HepG2 (cell line): Measurements from ENCODE around the gene FAM89B. TPM values are rescaled to one million over a fixed set of nuclear protein-coding genes. Genes with fewer than 3 reads are reported as not detected.

Experiments used
- CCAR2 ChIP-seq: fragments of 200-400 bp; formaldehyde crosslinking; optimal IDR thresholded peaks from 2 replicates; pipeline ENCODE3; 2018; ENCODE audit warnings: low read depth, mild to moderate bottlenecking, low read length, moderate library complexity
- CHD4 ChIP-seq: fragments of 200-600 bp; sonication (generic); IDR thresholded peaks from 2 replicates; pipeline ENCODE4 v1.7.0; 2017; ENCODE audit warnings: mild to moderate bottlenecking, low read length, borderline replicate concordance
- GATAD2A ChIP-seq: IDR thresholded peaks from 2 replicates; pipeline ENCODE4 v1.6.1; 2016
- GFI1 ChIP-seq: sonication (generic); formaldehyde crosslinking; IDR thresholded peaks from 2 replicates; pipeline ENCODE4 v1.5.0; 2020; ENCODE audit warnings: missing genetic modification reagents, mild to moderate bottlenecking, borderline replicate concordance
- HMG20B ChIP-seq: conservative IDR thresholded peaks from 2 replicates; pipeline ENCODE4 v1.6.1; 2016; ENCODE audit warnings: missing genetic modification reagents, missing compliant biosample characterization
- IKZF5 ChIP-seq: IDR thresholded peaks from 2 replicates; pipeline ENCODE4 v1.6.1; 2018; ENCODE audit warnings: missing genetic modification reagents, mild to moderate bottlenecking, missing compliant biosample characterization
- IRF9 ChIP-seq: sonication (generic); formaldehyde crosslinking; IDR thresholded peaks from 2 replicates; pipeline ENCODE4 v1.8.0; 2022; ENCODE audit warnings: missing genetic modification reagents, mild to moderate bottlenecking, borderline replicate concordance
- KDM3A ChIP-seq: IDR thresholded peaks from 2 replicates; pipeline ENCODE4 v1.6.1; 2018; ENCODE audit warnings: low read depth, missing compliant biosample characterization
- MAX ChIP-seq: IDR thresholded peaks from 2 replicates; pipeline ENCODE4 v1.6.1; 2012; ENCODE audit warnings: inconsistent platforms
- MEIS2 ChIP-seq: sonication (generic); formaldehyde crosslinking; IDR thresholded peaks from 2 replicates; pipeline ENCODE4 v1.9.0; 2021; ENCODE audit warnings: mild to moderate bottlenecking, missing genetic modification reagents
- MYC ChIP-seq: sonication (generic); formaldehyde crosslinking; IDR thresholded peaks from 2 replicates; pipeline ENCODE4 v1.9.0; 2021; ENCODE audit warnings: missing genetic modification reagents, borderline replicate concordance
- NCOR1 ChIP-seq: fragments of 200-600 bp; sonication (generic); IDR thresholded peaks from 2 replicates; pipeline ENCODE4 v1.7.0; 2017; ENCODE audit warnings: antibody characterized with exemption, low read length, borderline replicate concordance
- NR2F2 ChIP-seq: IDR thresholded peaks from 2 replicates; pipeline ENCODE4 v1.6.1; 2012; ENCODE audit warnings: low read depth, inconsistent platforms, borderline replicate concordance
- SRSF9 ChIP-seq: fragments of 200-400 bp; formaldehyde crosslinking; IDR thresholded peaks from 2 replicates; pipeline ENCODE4 v1.6.1; 2018; ENCODE audit warnings: borderline replicate concordance, mild to moderate bottlenecking, low read depth, low read length; ENCODE audit not compliant: insufficient read depth, poor library complexity, severe bottlenecking
- TFE3 ChIP-seq: IDR thresholded peaks from 2 replicates; pipeline ENCODE4 v1.6.1; 2016
- ZBTB42 ChIP-seq: sonication (generic); formaldehyde crosslinking; IDR thresholded peaks from 2 replicates; pipeline ENCODE4 v1.5.0; 2020; ENCODE audit warnings: mild to moderate bottlenecking, missing genetic modification reagents
- ZZZ3 ChIP-seq: sonication (generic); formaldehyde crosslinking; IDR thresholded peaks from 2 replicates; pipeline ENCODE4 v1.4.0; 2020; ENCODE audit warnings: missing genetic modification reagents, mild to moderate bottlenecking, borderline replicate concordance
- polyA plus RNA-seq, 8 experiments: library from polyadenylated mRNA; depleted of rRNA in 3 of 8; stranded (reverse) in 7 of 8; unstranded in 1 of 8; fragments of >200 nt; fragmentation: Illumina TruSeq in 4 of 8; extraction: Trizol in 4 of 8; gene quantifications; 2 replicates each; pipeline versions ENCODE4 v1.2.1 to v1.2.3, GENCODE V29; 2011 to 2016; ENCODE audit warnings: low read depth in 4 of 8, missing spikeins in 1 of 8, mixed read lengths in 1 of 8; ENCODE audit not compliant: insufficient read depth in 1 of 8
- total RNA-seq, 5 experiments: library from RNA; depleted of rRNA; stranded (reverse); fragments of >200 nt; fragmentation: Illumina TruSeq; extraction: Trizol; gene quantifications; 2 replicates each; pipeline ENCODE4 v1.2.3, GENCODE V29; 2016; ENCODE audit warnings: low read depth in 1 of 5

Gene FAM89B
- total and polyA plus RNA-seq, 2 of the 13 experiments (the other 11 are each of a cell fraction or from before 2014, with no cell fraction given), result 5.7 to 8.0 TPM

- TF ChIP-seq TFE3 (no peak), ZZZ3 (CRISPR knock-in tag) (0 out of 2 replicates have a peak, but pooled peaks have one; percentile 20), CCAR2 (no peak), NR2F2 (peak; percentile 100), SRSF9 (no peak), GFI1 (CRISPR knock-in tag) (peak; percentile 41; the same call in 1 of the 2 replicates), HMG20B (CRISPR knock-in tag) (no peak), MYC (CRISPR knock-in tag) (peak; percentile 36; the same call in 1 of the 2 replicates), CHD4 (peak; percentile 29; the same call in 1 of the 2 replicates), MEIS2 (CRISPR knock-in tag) (no peak), KDM3A (no peak), IRF9 (0 out of 2 replicates have a peak, but pooled peaks have one; percentile 17), ZBTB42 (CRISPR knock-in tag) (no peak), MAX (0 out of 2 replicates have a peak, but pooled peaks have one; percentile 42), IKZF5 (peak; percentile 42; the same call in 1 of the 2 replicates), GATAD2A (CRISPR knock-in tag) (peak; percentile 57), NCOR1 (peak; percentile 83)
Measured at GRCh38 chr11:65551572-65552387, 20.6 kb upstream of the FAM89B start (continued).
